Uterus (tissue), 2 donors: Measurements from ENCODE around the gene LRRC57.

Experiments used
- POLR2A ChIP-seq, 2 donors: fragments of 450-650 bp; IDR thresholded peaks; one replicate each; pipeline ENCODE4 v1.6.1; 2016; ENCODE audit warnings: antibody characterized with exemption in 2 of 2, mild to moderate bottlenecking in 1 of 2, moderate library complexity in 1 of 2
- TF ChIP-seq, protein P1 (sequence below), 4 experiments: fragments of 200-600 bp in 2 of 4; fragments of 450-650 bp in 2 of 4; sonication (generic) in 2 of 4; IDR thresholded peaks; one replicate each; pipeline ENCODE4 v1.5.1; 2016 to 2019; ENCODE audit warnings: antibody characterized with exemption in 4 of 4, mild to moderate bottlenecking in 2 of 4, moderate library complexity in 1 of 4

DNA sequence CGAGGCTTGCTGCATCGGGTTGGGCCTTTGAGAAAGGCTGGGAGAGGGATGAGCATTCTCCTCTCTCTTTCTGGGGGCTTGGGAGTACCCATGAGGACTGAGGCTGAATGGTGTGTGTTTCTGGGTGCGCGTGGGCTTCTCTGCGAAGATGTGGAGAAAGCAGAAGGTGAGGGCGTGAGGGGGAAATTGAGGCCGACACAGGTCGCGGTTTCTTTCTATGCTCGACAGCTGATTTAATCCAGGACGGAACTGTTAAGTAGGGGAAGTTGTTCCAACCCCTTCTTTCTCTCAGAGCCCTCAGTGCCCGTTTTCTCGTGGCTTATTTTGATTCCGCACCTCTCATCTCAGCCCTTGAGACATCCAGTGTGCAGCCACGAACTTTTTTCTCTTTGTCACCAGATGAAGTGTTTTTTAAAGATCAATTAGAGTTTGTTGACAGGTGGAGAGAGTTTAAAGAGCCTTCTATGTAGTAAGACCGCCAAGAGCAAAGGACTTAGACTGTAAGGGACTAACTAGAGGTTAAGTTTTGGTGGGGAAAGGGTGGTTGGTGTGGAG lies 27.5 kb upstream of the LRRC57 start:
- TF ChIP-seq, protein P1, sequence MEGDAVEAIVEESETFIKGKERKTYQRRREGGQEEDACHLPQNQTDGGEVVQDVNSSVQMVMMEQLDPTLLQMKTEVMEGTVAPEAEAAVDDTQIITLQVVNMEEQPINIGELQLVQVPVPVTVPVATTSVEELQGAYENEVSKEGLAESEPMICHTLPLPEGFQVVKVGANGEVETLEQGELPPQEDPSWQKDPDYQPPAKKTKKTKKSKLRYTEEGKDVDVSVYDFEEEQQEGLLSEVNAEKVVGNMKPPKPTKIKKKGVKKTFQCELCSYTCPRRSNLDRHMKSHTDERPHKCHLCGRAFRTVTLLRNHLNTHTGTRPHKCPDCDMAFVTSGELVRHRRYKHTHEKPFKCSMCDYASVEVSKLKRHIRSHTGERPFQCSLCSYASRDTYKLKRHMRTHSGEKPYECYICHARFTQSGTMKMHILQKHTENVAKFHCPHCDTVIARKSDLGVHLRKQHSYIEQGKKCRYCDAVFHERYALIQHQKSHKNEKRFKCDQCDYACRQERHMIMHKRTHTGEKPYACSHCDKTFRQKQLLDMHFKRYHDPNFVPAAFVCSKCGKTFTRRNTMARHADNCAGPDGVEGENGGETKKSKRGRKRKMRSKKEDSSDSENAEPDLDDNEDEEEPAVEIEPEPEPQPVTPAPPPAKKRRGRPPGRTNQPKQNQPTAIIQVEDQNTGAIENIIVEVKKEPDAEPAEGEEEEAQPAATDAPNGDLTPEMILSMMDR (IDR thresholded peaks at IDR 0.05): no peak
- no peak for TF ChIP-seq POLR2A (IDR thresholded peaks at IDR 0.05)
